HG02678 (cell line): ENCODE data around the gene POLDIP2.

ENCODE experiments used
- ATAC-seq: cut with Tn5 transposase; IDR thresholded peaks from one replicate; pipeline ENCODE4 v1.9.1; 2021; ENCODE audit warnings: mild to moderate bottlenecking, moderate library complexity; ENCODE audit not compliant: unreplicated experiment

The POLDIP2 gene

DNA sequence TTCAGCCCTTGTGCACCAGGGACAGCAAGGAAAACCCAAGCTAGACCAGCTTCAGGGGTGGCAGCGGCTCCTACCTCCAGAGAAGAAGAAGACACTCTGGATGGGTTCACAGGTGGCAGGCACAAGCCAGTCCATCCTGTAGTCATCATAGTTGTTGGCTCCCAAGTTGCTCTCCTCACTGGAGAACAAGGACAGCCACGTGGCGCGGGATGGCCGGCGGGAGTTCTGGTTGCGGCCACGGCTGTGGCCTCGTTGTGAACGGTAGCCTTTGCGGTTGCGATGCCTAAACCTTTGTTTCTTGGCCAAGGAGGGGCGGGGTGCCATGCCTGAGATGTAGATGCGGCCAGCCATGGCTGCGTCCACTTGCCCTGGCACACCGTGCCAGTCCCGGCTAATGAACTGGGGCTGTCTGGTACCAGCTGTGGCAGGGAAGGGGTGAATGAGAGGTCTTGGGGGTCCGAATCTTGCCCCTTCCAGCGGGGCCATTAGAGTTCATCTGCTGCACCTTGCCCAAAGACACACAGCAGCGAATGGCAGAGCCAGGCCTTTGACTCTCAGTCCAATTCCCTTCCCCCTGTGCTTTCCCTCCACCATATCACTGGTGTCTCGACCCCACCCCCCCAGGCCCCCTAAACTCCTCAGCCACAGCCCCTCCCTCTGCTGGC is 10.4 kb upstream of the POLDIP2 start:
- ATAC-seq = no peak

DNA sequence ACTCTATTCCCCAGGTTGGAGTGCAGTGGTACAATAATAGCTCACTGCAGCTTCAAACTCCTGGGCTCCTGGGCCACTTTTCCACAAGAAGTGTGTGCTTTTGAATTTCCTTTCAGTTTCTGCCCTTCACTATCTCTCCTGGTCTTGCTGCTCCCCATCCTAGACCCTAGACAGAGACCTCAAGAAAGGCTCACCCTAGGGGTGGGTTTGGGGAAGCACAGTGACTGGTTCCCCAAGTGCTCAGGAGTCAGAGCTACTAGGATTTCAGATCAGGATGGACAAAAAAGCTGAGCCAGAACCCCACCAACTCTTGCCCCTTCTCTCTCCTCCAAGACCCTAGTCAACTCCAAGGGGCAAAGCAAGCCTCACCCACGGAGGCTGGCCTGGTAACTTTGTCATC is 9.3 kb upstream of the POLDIP2 start:
- ATAC-seq = no peak

DNA sequence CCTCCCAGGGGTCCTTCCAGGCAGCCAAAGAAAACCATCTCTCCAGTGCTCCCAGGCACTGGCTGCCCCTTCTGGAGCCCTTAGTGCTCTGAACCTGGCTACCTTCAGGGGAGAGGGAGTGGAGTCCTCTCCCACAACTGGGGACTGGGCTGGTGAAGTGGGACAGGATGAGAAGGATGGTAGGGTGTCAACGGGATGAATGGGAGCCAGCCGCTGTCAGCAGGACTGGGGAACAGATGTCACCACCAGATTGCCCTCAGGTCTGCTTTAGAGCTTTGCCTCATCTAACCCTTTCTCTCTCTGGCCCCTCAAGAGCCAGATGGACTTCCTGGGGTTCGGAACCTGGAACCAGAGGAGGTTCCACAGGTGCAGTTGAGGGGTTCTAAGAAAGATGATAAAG is 8.2 kb upstream of the POLDIP2 start:
- ATAC-seq = no peak

DNA sequence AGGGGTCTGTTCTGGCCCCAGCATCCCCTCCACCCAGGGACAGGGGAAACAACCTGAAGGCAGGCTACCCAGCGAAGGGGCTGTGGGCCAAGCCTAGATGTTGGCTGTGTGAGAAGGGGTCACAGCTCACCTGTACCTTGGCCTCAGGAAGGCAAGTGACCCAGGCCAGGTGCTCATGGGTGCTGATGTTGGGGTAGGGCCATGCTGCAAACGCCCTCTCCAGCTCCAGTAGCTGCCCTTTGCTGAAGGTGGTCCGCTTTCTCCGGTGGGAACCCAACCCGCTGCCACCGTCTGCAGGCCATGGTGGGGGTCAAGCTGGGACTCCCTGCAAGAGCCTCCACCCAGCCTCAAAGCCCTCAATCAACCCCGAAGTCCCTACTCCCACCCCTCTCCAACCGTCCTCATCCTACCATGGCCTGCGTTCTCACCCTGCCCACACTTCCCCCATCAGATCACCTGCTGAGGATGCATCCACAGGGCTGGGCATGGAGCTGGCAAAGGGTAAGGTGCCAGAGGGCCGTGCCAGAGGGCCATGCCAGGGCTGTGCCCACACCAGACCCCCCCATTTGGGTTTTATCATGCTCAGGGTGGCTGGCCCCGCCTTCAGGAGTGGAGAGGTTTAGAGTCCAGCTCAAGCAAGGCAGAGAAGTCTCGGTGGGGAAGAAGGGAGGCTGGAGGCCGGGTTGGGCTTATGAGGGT is 7.5 kb upstream of the POLDIP2 start, which contains the start of gene SEBOX:
SEBOX (minus strand) TSS at position 535 of the 699 bp plus-strand sequence; CDS start at position 487, 48 bp downstream.
- ATAC-seq = no peak

DNA sequence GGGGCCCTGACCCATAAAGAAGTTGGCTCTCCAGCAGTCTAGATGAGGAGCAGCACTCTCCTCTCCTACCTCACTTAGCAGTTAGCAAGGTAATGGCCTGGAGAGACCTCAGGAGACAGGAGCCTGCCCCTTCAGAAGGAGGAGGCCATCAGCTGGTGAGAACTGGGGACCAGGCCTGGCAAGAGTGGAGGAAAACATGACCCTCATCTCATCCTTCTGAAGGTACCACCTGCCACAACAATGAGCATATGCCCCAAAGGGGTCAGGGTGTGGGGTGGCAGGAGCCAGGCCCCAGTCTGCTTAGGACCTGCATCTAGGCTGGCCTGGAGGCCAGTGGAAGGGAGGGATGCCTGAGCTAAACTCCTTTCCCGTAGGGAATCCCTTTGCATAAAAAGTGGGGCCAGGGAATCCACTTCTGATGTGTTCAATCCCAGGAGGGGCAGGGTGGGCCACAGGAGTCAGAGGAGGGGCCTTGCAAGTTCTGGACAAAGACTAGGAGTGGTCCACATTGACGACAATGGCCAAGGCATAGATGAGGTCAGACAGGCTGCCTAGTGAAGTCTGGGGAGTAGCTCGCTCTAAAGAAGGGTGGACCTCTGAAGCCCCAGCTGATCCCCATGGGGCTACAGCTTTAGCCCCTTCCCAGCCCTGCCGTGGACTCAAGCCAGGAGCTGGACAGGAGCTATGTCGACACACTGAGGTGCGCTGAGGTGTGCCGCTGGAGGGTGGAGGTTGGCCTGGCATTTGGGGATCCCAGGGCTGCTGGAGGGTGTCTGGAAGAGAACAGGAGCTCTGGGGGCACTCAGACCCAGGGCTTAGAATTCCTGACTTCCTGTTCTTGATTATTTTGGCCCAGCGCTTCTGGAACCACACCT is 6.7 kb upstream of the POLDIP2 start:
- ATAC-seq = no peak

DNA sequence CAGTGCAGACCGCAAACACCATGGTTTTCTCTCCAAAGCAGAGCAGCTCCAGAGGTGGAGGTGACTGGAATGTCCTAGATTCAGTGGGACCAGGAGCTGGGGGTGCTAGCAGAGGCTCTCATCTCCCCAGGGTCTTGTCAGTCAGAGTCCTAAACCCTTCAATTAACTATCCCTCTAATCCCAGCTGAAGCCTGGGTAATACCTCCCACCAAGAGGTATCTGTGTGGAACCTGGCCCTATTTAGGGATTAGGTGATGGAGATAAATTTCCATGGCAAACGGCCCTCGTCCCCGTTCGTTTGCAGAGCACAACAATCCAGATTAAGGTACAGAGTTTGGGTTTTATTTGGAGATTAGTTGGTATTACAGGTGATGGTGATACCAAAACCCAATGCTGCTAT is 5.9 kb upstream of the POLDIP2 start:
- ATAC-seq = no peak

DNA sequence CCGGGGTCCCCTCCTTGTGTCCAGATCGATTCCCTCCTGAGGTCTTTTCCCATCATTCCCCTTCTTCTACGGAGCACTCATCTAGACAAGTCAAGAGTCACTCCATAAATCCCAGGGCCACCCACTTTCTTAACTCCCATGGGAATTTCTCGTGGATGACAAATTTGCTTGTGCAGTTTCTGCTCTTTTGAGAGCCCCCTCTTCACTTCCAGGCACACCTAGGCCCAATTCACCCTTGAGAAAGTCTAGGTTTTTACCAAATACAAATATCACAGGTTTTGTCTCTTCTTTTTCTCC is 522 bp upstream of the POLDIP2 start:
- ATAC-seq = no peak

DNA sequence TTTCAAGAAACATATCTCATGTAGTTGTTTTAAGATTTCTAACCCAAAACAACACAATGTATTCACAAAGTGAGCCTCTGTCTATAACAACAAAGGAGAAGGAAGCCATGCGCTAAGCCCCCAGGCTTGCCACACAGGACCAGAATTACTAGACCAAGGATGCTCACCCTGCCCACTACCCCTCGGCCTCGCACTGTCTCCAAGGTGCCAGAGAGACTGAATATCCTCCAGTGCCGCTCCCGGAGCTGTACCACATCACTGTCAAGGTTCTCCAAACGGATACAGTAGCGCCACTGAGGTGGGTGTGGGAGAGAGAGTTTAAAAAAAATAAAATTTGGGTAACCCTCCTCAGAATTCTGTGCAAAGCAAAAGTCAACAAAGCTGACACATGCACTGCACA is 7.1 kb downstream of the POLDIP2 start:
- ATAC-seq = no peak

DNA sequence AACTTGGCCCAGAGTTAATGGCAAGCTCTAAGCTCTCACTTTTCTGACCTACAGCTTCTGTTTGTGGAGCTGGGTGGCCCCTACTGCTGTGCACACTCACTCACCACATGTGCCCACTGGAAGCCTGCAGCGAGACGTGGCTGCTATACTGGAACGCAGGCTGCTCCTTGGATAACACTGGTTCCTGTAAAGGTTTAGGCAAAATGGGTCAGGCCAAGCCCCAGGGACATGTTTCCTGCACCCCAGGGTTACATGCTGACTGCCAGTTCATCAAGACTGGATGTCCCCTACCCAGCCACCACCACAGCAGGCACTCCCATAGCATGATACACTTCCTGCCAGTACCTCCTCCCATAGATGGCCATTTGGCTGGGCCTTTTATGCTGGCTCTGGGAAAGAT is 8.3 kb downstream of the POLDIP2 start:
- ATAC-seq = no peak

DNA sequence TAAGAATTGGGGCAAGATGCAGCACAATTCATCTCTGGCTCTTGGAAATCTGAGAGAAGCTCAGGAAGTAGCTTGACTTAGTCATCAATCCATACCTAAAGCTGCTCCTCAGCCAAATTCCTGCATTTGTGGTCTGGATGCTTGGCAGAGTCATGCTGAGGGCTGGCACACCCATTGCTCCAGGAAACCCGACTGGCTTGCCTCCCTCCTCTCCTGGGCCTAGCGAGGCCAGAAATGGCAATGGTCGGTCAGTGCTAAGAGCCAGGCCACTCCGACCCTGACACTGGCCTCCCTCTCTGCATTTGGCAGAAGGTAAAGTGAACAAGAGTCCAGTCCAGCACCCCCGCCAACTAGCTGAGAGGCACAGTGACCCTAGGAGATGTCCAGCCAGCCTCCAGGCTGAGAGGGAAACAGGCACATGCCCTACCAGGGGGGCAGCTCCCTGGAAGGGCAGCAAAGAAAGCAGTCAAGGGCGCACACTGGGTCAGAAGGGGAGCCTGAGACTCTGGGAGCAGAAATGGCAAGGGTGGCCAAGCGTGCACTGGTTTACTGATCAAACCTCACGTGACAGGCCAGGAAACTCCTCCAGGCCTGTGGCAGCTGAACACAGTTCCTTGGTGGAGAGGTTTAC is 10.0 kb downstream of the POLDIP2 start:
- no peak for ATAC-seq

DNA sequence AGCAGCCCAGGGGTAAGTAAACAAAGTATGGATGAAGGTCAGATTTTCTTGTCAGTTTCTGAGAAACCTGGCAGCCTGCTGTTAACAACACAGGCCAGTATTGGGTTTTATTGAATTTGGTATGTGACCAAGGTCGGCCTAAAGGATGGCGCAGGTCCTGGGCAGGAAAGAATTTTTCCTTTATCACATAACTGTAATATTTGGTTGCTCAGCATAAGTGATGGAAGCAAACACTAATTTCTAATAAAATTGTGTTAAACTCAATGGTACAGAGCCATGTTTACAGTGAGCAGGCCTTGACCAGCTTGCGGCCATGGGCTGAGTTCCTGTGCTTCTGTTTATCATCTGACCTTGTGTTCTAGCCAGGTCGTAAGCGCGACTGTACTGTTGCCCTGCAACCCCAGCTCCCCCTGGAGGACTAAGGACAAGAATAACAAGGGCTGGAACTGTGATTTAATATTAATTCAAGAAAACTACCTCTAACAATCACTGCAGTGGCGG is 10.5 kb downstream of the POLDIP2 start:
- no peak for ATAC-seq

DNA sequence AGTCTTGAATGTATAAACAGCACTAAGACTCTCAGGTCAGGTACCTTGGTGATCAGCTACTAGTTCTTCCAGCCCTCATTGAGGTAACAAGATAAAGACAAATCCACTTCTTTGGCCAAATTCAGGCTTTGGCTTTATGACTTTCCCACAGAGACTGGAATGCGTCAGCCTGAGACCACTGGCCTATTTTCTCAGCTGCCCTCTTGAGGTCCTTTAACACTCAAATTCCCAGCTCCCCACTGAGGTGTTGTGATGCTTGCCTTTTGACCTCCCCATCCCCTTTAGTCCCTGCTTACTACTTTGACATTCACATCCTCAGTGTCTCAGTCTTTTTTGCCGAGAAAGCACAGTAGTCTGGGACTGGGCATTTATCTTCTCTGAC is 11.1 kb downstream of the POLDIP2 start:
- ATAC-seq = no peak

DNA sequence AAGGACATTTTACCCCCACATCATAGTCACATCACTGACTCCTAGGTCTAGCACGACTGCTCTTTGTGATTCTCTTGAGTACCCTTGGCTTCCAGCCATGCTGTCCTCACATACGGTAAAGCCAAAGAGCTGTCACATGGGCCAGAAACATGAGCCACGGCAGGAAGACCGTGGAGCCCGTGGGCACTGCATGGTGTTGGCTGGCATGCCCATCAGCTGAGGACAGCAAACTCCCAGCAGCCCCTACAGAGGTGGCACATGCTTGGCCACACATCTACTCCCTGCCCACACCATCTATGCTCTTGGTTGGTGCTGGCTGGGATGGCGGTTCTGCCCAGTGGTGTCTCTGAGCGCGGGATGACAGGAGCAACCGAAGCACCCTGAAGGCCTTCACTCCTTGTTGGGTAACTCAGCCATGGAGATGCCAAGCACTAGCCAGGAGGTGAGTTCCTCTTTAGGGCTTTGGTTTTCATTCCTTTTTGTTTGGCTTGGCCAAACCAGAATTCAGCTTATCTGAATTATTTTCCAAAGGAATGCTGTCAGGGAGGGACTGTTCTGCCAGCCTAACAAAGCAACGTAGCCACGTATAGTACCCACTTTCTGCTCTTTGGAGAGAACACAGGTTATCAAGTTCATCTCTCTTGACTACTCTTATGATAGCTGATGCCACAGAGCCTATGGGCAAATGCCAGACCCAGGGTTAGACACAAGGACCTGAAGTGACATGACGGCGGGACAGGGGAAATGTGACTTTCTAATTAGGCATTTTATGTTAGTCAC is 11.7 kb downstream of the POLDIP2 start:
- no peak for ATAC-seq

DNA sequence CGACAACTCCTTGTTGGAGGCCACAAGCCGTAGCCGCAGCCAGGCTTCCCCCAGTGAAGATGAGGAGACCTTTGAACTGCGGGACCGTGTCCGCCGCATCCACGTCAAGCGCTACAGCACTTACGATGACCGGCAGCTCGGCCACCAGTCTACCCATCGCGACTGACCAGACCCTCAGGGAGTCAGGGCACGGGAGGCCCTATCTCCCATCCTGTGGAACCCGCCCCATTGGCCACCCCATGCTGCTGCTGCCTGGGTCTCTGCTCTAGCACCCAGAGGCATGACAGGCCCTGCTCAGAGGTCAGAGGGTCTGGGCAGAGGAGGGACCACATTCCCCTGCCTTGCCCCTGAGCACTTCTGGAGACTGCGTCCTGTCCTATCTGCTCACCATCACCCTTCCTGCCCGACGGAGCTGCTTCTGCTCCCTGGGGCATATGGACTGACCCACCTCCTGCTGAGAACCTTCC is 12.9 kb downstream of the POLDIP2 start:
- ATAC-seq = no peak

DNA sequence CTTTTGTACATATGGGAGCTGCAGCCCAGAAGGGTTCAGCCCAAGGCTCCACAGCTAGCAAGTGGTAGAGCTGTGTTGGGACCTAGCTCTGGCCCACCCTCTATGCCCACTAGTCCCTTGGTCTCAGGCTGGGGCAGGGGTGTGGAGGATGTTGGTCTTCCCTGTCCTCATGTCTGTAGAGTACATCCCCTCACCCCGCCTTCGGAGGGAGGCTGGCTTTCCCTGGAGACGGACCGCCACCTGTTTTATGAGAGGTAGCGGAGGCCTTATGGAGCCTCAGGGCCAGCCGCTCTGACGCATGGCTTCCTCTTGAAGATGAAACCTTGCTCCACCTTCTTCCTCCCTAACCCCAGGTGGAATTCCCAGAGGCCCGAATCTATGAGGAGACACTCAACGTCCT is 13.3 kb downstream of the POLDIP2 start:
- ATAC-seq = no peak

DNA sequence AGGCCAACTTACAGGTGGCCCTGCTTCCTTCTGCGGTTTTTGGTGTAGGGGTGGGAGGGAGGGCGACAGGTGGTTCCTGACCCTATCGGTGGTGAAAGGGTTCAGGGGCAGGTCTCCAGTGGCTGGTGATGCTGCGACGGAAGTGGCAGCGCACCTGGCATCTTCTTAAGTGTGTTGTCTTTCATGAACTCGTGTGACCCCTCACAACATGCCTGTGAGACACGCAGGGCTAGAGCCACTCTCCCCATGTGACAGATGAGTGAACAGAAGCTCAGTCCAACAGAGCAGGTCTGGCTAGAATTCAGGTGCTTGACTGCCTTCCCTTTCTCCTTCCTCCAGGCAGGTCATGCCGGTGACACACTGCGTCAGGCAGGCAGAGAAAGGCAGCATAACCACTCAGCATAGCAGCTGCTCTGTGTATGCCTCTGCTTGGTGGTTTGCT is 13.8 kb downstream of the POLDIP2 start:
- ATAC-seq = no peak

DNA sequence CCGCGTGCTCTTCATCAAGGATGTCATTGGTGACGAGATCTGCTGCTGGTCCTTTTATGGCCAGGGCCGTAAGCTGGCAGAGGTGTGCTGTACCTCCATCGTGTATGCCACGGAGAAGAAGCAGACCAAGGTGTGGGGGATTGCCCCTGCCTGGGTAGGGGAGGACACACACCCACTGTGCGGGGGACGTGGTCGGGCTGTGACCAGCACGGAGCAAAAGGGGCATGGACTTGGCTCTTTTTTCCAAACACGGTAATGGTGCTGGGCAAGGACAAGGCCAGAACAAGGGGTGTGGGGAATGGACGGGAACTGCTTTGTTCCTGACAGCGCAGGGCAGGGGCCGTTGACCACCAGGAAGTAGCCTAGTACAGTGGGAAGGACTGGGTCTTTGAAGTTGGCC is 15.0 kb downstream of the POLDIP2 start:
- ATAC-seq = no peak

DNA sequence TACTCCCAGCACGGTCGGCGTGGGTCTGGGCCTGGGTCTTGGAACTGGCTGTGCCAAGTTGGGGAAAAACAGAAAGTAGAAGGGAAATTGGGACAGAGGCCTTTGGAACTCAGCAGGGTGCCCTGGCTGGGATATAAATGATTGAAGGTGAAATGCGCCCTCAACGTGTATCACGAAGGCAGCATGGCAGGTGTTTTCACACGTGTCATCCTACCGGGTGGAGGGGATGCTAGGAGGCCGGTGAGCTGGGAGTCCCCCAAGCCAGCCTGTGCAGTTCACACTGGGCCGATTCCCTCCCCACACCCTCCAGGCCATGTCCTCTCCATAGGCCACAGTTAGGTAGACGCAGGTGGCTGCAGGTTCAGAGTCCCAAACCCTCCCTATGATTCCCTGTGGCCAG is 15.8 kb downstream of the POLDIP2 start:
- no peak for ATAC-seq

DNA sequence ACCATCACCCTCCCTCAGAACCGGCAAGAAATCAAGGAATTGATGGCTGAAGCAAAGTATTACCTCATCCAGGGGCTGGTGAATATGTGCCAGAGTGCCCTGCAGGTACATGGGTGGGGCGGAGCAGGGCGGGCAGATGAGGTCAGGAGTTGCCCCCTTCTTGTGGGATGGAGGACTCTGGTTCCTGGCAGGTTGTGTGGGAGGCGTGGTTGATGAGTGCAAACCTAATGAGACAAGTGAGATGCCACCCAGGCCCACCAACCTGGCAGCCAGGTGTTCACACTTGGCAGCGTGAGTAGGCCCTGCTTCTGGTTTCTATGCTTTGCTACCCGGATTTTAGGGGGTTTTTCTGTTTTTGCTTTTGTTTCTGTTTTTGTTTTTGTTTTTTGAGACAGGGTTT is 17.0 kb downstream of the POLDIP2 start:
- ATAC-seq = no peak

DNA sequence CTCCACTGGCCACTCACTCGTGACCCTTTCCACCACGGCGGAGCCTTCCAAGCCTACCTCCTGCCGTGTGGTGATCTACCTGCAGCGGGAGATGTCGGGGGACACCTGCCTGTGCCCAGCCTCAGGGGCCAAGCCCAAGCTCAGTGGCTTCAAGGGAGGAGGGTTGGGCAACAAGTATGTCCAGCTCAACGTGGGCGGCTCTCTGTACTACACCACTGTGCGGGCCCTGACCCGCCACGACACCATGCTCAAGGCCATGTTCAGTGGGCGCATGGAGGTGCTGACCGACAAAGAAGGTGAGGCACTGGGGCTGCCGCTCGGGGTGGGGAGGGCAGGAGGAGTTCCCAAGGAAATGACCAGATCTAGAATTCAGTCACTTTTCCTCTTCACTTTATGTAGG is 17.9 kb downstream of the POLDIP2 start:
- no peak for ATAC-seq
